LNCAP (cell line): ENCODE results near the gene SLC7A6.

ENCODE experiments used
- CTCF ChIP-seq: fragments of 450-650 bp; IDR thresholded peaks from 2 replicates; pipeline ENCODE4 v1.5.1; 2017; ENCODE audit warnings: mild to moderate bottlenecking

The SLC7A6 gene

DNA sequence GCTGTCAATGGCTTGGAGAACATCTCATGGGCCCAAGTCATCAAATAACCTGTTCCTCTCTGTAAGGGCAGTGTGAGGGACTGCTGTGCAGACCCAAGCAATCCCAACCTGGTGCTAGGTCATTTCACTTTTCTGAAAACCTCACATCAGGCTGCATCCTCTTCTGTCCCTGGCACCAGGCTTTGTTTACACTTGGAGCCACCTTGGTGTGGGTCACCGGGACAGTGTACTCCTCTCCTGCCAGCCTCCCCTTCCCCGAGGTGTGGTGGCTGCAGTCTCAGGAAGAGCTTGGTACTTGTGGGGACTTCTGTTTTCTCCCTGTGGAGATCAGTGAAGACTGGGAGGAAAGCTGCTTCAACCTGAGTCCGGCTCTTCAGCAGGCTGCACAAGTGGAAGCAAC is 34.0 kb downstream of the SLC7A6 start:
- no peak for TF ChIP-seq CTCF

DNA sequence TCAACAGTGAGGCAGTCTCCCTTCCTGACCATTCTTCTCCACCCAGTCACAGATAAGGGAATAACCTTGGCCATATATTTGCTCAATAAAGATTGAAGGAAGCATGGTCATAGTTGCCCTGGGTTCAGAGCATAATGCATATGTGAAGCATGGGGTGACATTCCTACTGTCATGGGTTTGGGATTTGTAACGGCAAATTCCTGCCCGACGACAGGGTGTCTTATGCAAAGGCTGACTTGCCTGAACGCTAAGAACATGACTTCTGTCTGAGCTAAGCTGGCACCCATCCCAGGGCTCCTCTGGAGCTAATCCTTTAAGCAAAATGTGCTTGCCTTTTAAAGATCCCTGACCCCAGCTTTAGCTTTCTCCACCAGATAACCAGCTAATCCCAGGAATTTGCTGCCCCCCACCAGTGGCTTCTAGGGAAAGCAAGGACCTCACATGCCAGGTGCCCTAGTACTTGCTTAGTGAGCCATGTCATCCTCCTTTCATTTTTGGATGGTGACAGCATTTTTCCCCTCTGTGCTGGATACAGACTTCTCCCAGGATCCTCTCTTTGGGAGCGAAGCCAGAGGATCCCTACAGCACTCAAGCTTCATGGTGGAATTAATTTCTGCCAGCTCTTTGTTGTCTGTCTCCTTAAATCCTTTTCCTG is 34.7 kb downstream of the SLC7A6 start:
- TF ChIP-seq CTCF, result no peak

DNA sequence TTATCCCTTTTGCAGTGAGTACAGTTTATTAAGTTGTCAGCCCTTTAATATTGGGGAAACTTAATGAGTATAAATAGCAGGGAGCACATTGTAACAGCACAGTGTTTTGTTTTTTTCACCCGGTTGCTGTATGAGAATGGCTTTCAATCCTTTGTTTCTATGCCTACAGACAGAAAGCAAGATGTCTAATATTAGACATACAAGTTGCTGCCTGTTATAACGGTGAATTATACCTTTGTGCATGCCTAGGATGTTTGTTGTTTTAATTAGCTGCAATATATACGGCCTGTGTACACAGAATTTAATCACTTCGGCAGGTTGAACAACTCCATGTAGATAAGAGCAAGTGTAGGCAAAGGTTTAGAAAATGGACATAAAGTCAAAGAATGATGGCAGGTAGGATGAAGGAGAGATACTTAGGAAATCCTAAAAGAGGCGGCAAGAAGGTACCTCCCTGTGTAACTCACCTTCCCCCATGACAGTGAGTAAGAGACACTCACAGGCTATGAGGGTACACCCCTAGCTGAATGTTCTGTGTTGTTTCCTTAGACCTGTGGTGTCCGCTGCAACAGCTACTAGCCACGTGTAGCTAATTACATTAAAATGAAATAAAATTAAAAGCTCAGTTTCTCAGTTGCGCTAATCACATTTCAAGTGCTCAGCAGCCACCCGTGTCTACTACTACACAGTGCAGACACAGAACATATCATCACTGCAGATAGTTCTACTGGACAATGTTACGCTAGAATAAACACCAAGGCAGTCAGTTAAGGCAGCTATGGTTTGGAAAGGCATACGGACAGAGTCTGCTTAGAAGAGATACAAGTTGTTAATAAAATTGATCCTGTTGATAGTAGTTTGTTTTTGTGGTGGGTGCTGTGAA is 35.5 kb downstream of the SLC7A6 start:
- no peak for TF ChIP-seq CTCF

DNA sequence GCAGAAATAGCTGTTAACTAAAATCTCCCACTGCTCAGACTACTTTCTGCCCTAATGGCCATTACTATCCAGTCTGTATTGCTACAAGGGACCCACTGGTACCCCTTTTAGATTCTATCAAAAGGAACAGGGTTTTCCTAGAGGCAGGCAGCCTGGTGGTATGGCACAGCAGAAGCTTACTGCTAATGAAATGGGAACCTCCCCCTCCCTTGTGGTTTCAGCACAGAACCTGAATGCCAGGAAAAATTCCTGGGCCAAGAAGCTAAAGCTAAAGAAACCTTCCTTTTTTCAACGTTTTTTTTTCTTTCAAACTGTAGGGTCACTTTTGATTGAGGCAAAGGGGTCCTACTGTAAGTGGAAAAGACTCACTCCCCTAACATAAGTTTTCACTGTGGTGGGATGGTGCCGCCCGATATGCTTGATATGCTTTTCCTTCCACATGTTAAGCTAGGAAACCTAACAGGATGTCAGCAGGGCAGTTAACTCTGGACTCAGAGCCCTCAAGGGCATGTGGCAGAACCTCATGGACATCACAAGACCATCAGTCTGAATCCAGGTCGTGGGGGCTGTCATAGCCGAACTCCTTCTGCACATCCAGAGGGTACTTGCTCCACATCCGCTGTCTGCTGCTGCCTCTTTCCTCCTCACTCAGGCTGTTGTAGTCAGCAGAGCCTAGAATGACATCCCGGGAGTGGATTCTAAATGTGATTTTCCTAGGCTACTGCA is 36.6 kb downstream of the SLC7A6 start:
- no peak for TF ChIP-seq CTCF

DNA sequence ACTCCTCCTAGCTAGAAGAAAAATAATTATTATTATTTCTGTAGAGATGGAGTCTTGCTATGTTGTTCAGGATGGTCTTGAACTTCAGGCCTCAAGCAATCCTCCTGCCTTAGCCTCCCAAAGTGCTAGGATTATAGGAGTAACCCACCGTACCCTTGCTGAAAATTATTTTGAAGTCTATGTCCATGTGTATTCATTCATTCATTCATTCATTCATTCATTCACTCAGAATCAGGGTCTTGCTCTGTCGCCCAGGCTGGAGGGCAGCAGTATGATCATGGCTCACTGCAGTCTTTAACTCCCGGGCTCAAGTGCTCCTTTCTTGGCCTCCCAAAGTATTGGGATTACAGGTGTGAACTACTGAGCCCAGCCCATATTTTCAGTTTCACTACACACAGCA is 42.3 kb downstream of the SLC7A6 start:
- TF ChIP-seq CTCF, result no peak

DNA sequence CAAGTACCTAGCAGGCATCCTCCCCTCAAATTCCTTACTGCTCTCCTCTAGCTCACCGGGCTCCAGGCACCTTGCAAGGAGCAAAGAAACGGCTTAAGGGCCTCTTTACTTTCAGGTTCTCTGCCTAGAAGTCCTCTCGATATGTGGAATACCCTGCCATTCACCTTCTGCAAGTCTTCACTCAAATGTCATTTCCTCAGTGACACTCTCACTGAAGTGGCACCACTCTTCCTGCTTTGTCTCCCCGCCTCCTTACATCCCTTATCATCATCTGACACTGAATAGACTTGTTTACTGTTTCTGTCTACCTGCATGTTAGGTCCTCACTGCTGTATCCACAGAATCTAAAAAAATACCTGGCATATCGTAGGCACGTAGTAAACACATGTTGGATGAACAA is 45.5 kb downstream of the SLC7A6 start:
- no peak for TF ChIP-seq CTCF

GRCh38 chr16:68310437-68310773 is 46.1 kb downstream of the SLC7A6 start:
- no peak for TF ChIP-seq CTCF
